Neural cell (in vitro differentiated cells): Measurements from ENCODE around the gene ACTN4. TPM values are rescaled to one million over a fixed set of nuclear protein-coding genes. Genes with fewer than 3 reads are reported as not detected.

Experiments
- H2AFZ ChIP-seq: fragments of 200-600, 300-800 bp; sonication (generic), shearing (Covaris generic); 2 replicates; pipeline ENCODE4 v1.6.0; 2014; ENCODE audit warnings: low read depth, mild to moderate bottlenecking, antibody characterized with exemption, low read length, moderate library complexity
- H3F3A ChIP-seq: fragments of 200-600 bp; shearing (Covaris generic); 2 replicates; pipeline ENCODE4 v1.6.1; 2016; ENCODE audit warnings: mild to moderate bottlenecking, moderate library complexity, mixed read lengths, antibody characterized with exemption, low read length; ENCODE audit not compliant: insufficient read depth, poor library complexity, severe bottlenecking
- H3K27ac ChIP-seq: fragments of 200-600, 300-800 bp; sonication (generic), shearing (Covaris generic); 2 replicates; pipeline ENCODE4 v1.5.1; 2014; ENCODE audit warnings: mild to moderate bottlenecking, low read length, moderate library complexity
- H3K27me3 ChIP-seq: fragments of 300-800, 200-600 bp; sonication (generic), shearing (Covaris generic); 2 replicates; pipeline ENCODE4 v1.6.0; 2014; ENCODE audit warnings: mild to moderate bottlenecking, low read depth, low read length, moderate library complexity; ENCODE audit not compliant: insufficient read depth
- H3K36me3 ChIP-seq: fragments of 300-800, 200-600 bp; sonication (generic), shearing (Covaris generic); 2 replicates; pipeline ENCODE4 v1.5.1; 2014; ENCODE audit warnings: mild to moderate bottlenecking, antibody characterized with exemption, low read length, moderate library complexity; ENCODE audit not compliant: insufficient read depth
- H3K4me2 ChIP-seq: fragments of 300-800, 200-600 bp; sonication (generic), shearing (Covaris generic); 2 replicates; pipeline ENCODE4 v1.6.0; 2014; ENCODE audit warnings: mild to moderate bottlenecking, low read length
- H3K4me3 ChIP-seq: fragments of 300-800, 200-600 bp; sonication (generic), shearing (Covaris generic); 2 replicates; pipeline ENCODE4 v1.5.1; 2014; ENCODE audit warnings: mild to moderate bottlenecking, low read length, moderate library complexity
- H3K79me2 ChIP-seq: fragments of 200-600 bp; shearing (Covaris generic); replicated peaks from 2 replicates; pipeline ENCODE4 v1.6.0; 2014; ENCODE audit warnings: mild to moderate bottlenecking, low read length, moderate library complexity; ENCODE audit not compliant: insufficient read depth
- H3K9ac ChIP-seq: fragments of 300-800, 200-600 bp; sonication (generic), shearing (Covaris generic); 2 replicates; pipeline ENCODE4 v1.6.1; 2016; ENCODE audit warnings: mild to moderate bottlenecking, low read length, mixed read lengths
- H3K9me2 ChIP-seq: fragments of 200-600 bp; shearing (Covaris generic); 2 replicates; pipeline ENCODE4 v1.6.1; 2016; ENCODE audit warnings: mild to moderate bottlenecking, low read length, mixed read lengths; ENCODE audit not compliant: insufficient read depth
- H3K9me3 ChIP-seq: fragments of 200-600, 300-800 bp; sonication (generic), shearing (Covaris generic); 2 replicates; pipeline ENCODE4 v1.6.1; 2016; ENCODE audit warnings: mild to moderate bottlenecking, mixed run types, low read length, moderate library complexity, mixed read lengths
- H4K20me1 ChIP-seq: fragments of 200-600 bp; shearing (Covaris generic); 2 replicates; pipeline ENCODE4 v1.6.1; 2016; ENCODE audit warnings: mild to moderate bottlenecking, mixed run types; ENCODE audit not compliant: insufficient read depth
- EP300 ChIP-seq: fragments of 450-650 bp; conservative IDR thresholded peaks from 2 replicates; pipeline ENCODE4 v1.6.1; 2014; ENCODE audit warnings: antibody characterized with exemption, mild to moderate bottlenecking, moderate library complexity; ENCODE audit not compliant: poor library complexity, severe bottlenecking
- EZH2 ChIP-seq: fragments of 200-600, 300-800 bp; shearing (Covaris generic), sonication (generic); IDR thresholded peaks from 2 replicates; pipeline ENCODE4 v1.6.1; 2014; ENCODE audit warnings: antibody characterized with exemption, low read length, borderline replicate concordance, mild to moderate bottlenecking; ENCODE audit not compliant: insufficient read depth, poor library complexity, severe bottlenecking
- MXI1 ChIP-seq: fragments of 450-650 bp; conservative IDR thresholded peaks from 2 replicates; pipeline ENCODE4 v1.6.1; 2014; ENCODE audit warnings: antibody characterized with exemption, mild to moderate bottlenecking; ENCODE audit not compliant: poor library complexity, severe bottlenecking
- POLR2AphosphoS5 ChIP-seq: IDR thresholded peaks from 2 replicates; pipeline ENCODE4 v1.6.1; 2012
- RAD21 ChIP-seq: fragments of 450-650 bp; conservative IDR thresholded peaks from 2 replicates; pipeline ENCODE4 v1.6.1; 2014; ENCODE audit warnings: antibody characterized with exemption, mild to moderate bottlenecking, moderate library complexity
- SMC3 ChIP-seq: fragments of 450-650 bp; conservative IDR thresholded peaks from 2 replicates; pipeline ENCODE4 v1.6.1; 2014; ENCODE audit warnings: antibody characterized with exemption, mild to moderate bottlenecking, moderate library complexity; ENCODE audit not compliant: poor library complexity
- TAF1 ChIP-seq: IDR thresholded peaks from 2 replicates; pipeline ENCODE4 v1.6.1; 2012; ENCODE audit warnings: low read depth
- polyA plus RNA-seq: library from polyadenylated mRNA; depleted of rRNA; stranded (reverse); fragments of >200 nt; gene quantifications from 2 replicates; pipeline ENCODE4 v1.2.3, GENCODE V29; 2014
- TF ChIP-seq, protein P1 (sequence below): fragments of 450-650 bp; IDR thresholded peaks from 2 replicates; pipeline ENCODE4 v1.5.1; 2014; ENCODE audit warnings: antibody characterized with exemption, mild to moderate bottlenecking, moderate library complexity; ENCODE audit not compliant: poor library complexity, severe bottlenecking
- TF ChIP-seq, protein P2 (sequence below): IDR thresholded peaks from 2 replicates; pipeline ENCODE4 v1.6.1; 2012; ENCODE audit warnings: borderline replicate concordance

The ACTN4 gene
- polyA plus RNA-seq, 1 donor from 2014 or later: 54.0 TPM

DNA sequence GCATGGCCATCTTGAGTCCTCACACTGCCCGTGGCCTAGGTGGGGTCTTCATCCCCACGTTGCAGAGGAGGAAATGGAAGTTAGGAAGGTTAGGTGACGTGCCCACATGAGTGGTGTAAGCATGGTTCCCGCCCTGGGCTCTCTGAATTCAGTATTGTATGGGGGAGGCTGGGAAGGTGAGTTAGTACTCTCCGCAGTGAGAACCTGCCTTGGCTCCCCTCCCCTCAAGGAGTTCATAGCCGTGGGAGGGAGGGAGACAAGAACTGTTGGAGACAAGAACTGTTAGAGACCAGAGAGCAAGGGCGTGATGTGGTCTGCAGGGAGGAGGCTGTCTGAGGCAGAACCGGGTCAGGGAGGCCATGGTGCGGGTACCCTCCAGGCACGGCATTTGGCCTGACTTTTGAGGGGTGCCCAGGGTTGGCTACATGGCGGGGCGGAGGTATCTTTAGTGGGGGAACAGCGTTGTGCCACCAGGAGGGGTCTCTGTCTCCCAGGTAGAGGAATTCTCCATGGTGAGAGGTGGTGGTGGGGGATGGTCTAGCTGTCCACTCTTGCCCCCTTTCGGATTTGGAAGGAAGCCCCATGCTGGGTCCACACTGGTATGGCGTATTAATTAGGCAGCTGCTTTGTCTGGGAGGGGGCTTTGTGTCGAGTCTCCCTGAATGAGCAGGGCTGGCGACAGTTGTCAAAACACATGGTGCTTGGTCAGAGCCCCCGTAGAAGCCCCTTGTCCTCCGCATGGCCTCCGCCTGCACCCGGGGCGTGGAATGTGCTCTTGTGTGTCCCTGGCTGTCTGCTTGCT, 51.0 kb downstream of the ACTN4 start:
- Histone ChIP-seq H3K27ac (no peak overlapping the region), H3K27me3 (no peaks in the 10 kb centered on the region), H3K4me2 (no peak overlapping the region), H4K20me1 (no peaks in the 10 kb centered on the region), H3K36me3 (no peaks in the 10 kb centered on the region), H3K9me3 (no peaks in the 10 kb centered on the region), H3K9me2 (no peaks in the 10 kb centered on the region), H3F3A (no peaks in the 10 kb centered on the region), H3K4me3 (no peak overlapping the region), H3K79me2 (no peaks in the 10 kb centered on the region), H2AFZ (no peak overlapping the region), H3K9ac (no peak overlapping the region)
- TF ChIP-seq, protein P1, sequence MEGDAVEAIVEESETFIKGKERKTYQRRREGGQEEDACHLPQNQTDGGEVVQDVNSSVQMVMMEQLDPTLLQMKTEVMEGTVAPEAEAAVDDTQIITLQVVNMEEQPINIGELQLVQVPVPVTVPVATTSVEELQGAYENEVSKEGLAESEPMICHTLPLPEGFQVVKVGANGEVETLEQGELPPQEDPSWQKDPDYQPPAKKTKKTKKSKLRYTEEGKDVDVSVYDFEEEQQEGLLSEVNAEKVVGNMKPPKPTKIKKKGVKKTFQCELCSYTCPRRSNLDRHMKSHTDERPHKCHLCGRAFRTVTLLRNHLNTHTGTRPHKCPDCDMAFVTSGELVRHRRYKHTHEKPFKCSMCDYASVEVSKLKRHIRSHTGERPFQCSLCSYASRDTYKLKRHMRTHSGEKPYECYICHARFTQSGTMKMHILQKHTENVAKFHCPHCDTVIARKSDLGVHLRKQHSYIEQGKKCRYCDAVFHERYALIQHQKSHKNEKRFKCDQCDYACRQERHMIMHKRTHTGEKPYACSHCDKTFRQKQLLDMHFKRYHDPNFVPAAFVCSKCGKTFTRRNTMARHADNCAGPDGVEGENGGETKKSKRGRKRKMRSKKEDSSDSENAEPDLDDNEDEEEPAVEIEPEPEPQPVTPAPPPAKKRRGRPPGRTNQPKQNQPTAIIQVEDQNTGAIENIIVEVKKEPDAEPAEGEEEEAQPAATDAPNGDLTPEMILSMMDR: no peak
- TF ChIP-seq SMC3: no peak
- TF ChIP-seq RAD21: no peak
- TF ChIP-seq, protein P2, sequence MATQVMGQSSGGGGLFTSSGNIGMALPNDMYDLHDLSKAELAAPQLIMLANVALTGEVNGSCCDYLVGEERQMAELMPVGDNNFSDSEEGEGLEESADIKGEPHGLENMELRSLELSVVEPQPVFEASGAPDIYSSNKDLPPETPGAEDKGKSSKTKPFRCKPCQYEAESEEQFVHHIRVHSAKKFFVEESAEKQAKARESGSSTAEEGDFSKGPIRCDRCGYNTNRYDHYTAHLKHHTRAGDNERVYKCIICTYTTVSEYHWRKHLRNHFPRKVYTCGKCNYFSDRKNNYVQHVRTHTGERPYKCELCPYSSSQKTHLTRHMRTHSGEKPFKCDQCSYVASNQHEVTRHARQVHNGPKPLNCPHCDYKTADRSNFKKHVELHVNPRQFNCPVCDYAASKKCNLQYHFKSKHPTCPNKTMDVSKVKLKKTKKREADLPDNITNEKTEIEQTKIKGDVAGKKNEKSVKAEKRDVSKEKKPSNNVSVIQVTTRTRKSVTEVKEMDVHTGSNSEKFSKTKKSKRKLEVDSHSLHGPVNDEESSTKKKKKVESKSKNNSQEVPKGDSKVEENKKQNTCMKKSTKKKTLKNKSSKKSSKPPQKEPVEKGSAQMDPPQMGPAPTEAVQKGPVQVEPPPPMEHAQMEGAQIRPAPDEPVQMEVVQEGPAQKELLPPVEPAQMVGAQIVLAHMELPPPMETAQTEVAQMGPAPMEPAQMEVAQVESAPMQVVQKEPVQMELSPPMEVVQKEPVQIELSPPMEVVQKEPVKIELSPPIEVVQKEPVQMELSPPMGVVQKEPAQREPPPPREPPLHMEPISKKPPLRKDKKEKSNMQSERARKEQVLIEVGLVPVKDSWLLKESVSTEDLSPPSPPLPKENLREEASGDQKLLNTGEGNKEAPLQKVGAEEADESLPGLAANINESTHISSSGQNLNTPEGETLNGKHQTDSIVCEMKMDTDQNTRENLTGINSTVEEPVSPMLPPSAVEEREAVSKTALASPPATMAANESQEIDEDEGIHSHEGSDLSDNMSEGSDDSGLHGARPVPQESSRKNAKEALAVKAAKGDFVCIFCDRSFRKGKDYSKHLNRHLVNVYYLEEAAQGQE: no peak
- TF ChIP-seq POLR2AphosphoS5: no peak
- no peak for TF ChIP-seq MXI1
- TF ChIP-seq EZH2: no peak
- no peak for TF ChIP-seq TAF1
- no peak for TF ChIP-seq EP300

DNA sequence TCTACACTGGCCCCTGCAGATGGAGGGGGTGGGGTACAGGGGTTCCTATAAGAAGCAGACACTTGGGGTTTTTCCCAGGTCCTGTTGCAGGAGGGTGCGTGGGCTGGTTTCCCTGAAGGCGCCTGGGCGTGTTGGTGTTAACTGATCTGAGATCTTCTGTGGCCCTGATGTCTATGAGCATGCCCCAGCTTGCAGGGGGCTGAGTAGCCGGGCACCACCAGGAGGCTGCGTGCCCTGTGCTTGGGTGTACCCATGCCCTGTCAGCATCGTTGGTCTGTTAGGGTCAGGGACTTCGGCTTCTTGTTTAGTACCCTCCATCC, 51.5 kb downstream of the ACTN4 start:
- TF ChIP-seq MXI1: no peak
- TF ChIP-seq, protein P2: no peak
- TF ChIP-seq EZH2: no peak
- no peak for TF ChIP-seq RAD21
- no peak for TF ChIP-seq EP300
- H3K79me2 ChIP-seq: no peaks in the 10 kb centered on the region
- no peak overlapping the region for H3K4me2 ChIP-seq
- H3K27ac ChIP-seq: no peak overlapping the region
- no peaks in the 10 kb centered on the region for H4K20me1 ChIP-seq
- no peak overlapping the region for H3K9ac ChIP-seq
- H3K4me3 ChIP-seq: no peak overlapping the region
- no peaks in the 10 kb centered on the region for H3K36me3 ChIP-seq
- H3K27me3 ChIP-seq: no peaks in the 10 kb centered on the region
- no peaks in the 10 kb centered on the region for H3K9me2 ChIP-seq
- no peak overlapping the region for H2AFZ ChIP-seq
- no peaks in the 10 kb centered on the region for H3K9me3 ChIP-seq
- H3F3A ChIP-seq: no peaks in the 10 kb centered on the region
